HG02588 (cell line): ENCODE measurements around the gene HEATR9.

Experiments
- ATAC-seq: cut with Tn5 transposase; IDR thresholded peaks from one replicate; pipeline ENCODE4 v1.9.1; 2021; ENCODE audit warnings: mild to moderate bottlenecking, moderate library complexity; ENCODE audit not compliant: unreplicated experiment

Gene HEATR9

GRCh38 chr17:35865412-35866340 lies 3.0 kb downstream of the HEATR9 start:
- no peak for ATAC-seq

DNA sequence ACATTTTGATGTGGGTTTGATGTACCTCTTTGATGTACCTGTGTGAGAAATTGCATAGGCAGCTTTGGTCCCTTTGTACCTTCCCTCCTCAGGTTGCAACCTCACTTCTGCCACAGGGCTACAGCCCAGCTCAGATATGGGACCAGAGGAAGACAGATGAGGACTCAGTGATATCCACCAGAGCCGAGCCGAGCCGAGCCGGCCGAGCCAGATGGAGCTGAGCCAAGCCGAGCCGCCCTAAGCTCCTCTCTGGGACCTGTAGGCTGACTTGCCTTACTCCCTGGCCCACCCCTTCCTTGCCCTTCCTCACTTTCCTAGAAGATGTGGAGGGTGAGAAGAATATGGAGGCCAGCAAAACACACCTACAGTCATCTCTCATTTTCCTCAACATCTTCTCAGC lies 3.8 kb downstream of the HEATR9 start:
- no peak for ATAC-seq

DNA sequence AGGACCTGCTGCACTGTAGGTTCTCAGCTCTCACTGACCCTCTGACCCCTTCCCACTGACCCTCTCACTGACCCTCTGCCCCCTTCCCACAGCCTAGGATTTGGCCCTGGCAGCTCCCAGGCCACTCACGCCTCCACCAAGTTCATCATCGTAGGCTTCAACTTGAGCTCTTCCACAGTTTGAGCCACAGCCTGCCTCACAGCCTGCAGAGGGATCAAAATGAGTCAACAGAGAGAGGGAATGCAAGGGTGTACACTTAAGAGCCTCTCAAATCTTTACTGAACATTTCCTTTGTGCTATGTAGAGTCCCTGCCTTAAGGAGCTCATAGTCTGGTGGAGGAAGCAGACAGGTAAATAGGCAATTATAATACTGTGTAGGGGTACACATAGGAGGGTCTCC lies 12.1 kb downstream of the HEATR9 start:
- ATAC-seq: no peak

DNA sequence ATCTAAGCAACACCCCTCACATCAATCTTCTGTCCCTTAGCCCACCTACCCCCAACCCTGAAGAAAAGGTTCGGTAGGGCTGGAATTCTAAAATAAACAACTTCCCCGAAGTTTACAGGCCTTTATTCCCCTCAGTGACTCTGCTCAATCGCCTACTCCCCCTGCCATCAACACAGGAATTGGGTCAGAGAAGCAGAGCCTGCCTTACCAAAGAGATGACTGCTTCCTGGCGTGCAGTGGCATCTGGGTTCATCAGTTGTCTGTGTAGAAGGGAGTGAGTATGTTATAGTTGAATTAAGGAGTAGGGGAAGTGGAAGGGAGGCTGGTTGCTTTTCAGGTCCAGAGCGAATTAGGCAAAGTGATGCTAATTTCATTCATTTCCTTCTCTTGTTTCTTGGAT lies 12.7 kb downstream of the HEATR9 start:
- no peak for ATAC-seq

GRCh38 chr17:35849469-35850348 lies 19.0 kb downstream of the HEATR9 start:
- no peak for ATAC-seq

- no peak for ATAC-seq
These were observed 20.9 kb downstream of the HEATR9 start for GRCh38 chr17:35847633-35848373.

DNA sequence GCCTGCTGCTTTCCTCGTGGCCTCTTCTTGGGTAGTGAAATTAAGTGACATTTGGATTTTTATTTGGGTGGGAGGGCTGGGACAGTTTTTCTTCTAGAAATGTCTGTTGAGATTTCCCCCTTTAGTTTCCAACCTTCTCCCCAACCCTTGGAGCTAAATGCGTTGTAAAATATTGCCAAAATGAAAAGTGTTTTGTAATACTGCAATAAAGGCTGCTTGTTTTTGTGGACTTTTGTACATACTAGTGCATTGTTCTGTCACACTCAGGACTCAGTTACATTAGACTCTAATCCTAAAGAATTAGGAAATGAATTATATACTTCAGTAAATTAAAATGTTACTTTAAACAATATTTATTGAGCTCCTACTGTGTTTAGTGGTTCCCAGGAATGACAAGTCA lies 21.7 kb downstream of the HEATR9 start:
- ATAC-seq: no peak

DNA sequence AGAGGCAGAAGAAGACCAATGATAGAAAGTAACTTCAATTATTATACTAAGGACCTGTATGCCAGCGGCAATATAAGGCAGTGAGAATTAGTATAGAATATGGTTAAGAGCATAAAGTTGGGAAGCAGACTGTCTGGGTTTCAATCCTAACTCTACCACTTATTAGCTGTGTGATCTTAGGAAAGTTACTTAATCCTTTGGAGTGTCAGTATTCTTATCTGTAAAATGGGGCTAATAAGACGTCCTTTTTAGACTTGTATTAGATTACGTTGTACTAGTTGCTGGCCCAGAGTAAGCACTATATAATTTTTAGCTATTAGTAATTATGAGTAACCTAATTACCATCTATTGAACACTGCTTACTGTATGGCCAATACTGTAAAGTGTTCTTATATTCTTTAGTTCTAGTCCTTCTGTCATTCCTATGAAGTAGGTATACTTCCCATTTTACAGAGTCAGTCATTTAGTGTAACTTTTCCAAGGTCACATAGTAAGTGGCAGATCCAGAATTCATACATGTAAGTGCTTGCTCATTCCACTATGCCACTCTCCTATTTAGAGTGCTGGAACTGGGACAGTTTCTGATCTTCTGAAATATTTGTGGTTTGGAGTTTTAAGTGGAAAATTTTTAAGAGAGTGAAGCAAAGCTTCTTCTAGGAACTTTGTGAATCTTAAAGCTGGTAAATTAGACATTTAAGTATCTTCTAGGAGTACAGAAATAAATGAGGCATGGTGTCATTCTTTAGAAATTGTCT lies 22.5 kb downstream of the HEATR9 start:
- no peak for ATAC-seq

DNA sequence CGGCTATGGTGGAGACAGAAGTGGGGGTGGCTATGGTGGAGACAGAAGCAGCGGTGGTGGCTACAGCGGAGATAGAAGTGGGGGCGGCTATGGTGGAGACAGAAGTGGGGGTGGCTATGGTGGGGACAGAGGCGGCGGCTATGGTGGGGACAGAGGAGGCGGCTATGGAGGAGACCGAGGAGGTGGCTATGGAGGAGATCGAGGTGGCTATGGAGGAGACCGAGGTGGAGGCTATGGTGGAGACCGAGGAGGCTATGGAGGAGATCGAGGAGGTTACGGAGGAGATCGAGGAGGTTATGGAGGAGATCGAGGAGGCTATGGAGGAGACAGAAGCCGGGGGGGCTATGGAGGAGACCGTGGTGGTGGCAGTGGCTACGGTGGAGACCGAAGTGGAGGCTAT lies 24.1 kb downstream of the HEATR9 start:
- no peak for ATAC-seq

DNA sequence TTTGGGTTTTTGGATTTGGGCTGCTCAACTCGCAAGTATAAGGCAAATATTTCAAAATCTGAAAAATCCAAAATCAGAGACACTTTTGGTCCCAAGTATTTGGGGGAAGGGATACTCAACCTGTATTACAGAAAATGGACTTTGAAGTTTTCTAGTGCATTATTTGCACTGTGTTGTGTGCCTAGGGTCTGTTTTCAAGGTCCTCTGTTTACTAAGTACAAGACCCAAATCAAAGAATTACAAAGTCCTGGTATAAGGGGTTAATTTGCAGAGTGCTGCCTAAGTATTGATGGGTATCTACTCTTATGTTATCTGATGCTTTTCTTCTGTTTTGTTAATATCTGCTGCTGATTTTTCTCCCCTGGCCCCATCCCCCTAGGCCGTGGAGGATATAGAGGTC lies 25.0 kb downstream of the HEATR9 start:
- ATAC-seq: no peak

DNA sequence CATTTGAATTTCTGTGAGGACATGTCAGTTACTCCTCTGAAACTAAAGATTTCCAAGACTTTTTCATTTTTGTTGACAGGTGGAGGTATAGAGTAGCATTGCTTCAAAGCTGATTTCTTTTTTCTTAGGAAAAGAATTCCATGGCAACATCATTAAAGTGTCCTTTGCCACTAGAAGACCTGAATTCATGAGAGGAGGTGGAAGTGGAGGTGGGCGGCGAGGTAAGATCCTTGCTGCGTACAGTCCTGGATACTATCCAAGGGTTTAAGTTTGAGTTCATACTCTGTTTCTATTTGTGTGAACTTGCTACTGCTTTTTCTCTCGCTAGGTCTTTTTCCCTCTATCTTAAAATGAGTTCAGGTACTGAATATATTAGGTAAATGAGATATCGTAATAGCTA lies 26.5 kb downstream of the HEATR9 start:
- no peak for ATAC-seq

DNA sequence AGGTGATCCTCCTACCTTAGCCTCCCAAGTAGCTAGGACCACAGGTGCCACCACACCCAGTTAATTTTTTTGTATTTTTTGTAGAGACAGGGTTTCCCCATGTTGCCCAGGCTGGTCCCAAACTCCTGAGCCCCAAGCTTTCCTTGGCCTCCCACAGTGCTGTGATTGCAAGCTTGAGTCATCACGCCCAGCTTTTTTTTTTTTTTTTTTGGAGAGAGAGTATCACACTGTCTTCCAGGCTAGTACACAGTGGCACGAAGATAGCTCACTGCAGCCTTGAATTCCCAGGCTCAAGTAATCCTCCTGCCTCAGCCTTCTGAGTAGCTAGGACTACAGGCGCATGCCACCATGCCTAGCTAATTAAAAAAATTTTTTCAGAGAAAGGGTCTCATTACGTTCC lies 27.2 kb downstream of the HEATR9 start:
- ATAC-seq: no peak

DNA sequence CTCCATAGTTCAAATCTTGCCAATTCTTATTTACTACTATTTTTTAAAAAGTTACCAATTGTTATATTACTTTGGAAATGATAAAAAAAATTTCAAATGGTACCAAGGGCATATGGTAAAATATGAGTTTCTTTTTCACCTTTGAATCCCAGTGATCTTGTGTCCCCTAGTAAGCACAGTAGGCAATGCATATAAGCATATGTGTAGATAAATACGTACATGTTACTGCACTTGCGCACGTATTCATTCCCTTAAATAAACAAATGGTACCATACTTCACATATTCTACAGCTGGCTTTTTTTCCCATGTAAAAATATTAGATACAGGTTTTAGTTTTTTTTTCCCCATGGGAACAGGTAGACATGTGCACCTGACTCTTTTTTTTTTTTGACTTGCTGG lies 27.6 kb downstream of the HEATR9 start:
- ATAC-seq: no peak

- no peak for ATAC-seq
These were observed 43.5 kb downstream of the HEATR9 start for GRCh38 chr17:35825206-35825605.

DNA sequence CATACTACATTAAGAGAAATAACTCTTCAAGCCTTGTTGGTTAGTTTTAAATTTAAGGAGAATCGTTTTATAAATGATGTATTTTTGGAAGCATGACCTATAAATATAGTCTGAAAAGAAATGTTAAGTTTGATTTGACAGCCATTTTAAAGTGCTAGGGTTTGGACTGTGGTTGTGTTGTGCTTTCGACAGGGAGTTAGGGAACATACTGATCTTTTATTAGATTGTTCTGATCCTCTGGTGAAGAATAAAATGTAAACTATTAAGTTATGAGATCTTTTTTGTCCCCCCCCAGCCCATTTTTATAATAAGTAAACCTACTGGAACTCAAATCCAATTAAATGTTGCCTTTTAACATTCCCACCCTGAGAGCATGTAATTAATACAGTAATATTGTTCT lies 47.4 kb downstream of the HEATR9 start:
- no peak for ATAC-seq

DNA sequence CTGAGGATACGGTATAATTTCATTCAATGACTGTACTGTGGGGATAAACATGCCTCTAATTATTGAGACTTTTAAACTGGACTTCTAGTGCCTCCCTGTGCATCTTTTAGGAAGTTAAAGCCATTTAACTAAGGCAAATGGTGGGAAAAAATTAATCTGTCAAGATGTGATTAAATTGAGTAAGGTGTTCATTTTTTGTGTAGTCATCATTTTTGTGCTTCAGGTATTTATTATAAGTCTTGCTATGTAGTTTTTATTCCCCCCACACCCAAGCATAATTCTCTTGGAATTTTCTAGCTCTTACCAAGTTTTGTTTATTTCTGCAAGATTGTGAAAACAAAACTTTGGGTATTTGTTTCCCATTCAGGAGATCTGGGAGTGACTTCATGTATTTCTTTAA lies 49.2 kb downstream of the HEATR9 start:
- no peak for ATAC-seq

GRCh38 chr17:35817196-35817595 lies 51.5 kb downstream of the HEATR9 start:
- ATAC-seq: no peak

DNA sequence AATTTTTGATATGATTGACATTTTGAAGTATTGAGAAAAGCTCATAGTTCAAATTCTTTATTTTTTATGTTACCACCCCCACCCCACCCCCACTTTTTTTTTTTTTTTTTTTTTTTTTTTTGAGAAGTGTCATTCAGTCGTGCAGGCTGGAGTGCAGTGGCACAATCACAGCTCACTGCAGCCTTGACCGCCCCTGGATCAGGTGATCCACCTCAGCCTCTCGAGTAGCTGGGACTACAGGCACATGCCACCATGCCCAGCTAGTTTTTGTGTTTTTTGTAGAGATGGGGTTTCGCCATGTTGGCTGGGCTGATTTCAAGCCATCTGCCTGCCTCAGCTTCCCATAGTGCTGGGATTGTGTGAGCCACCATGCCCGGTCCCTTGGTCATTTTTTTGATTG lies 52.0 kb downstream of the HEATR9 start:
- ATAC-seq: no peak

GRCh38 chr17:35812456-35812855 lies 56.2 kb downstream of the HEATR9 start:
- ATAC-seq: no peak

- ATAC-seq: no peak
These were observed 56.9 kb downstream of the HEATR9 start for GRCh38 chr17:35811759-35812158.
